HepG2 (cell line): Measurements from ENCODE around the gene PRIMPOL. TPM values are rescaled to one million over a fixed set of nuclear protein-coding genes. Genes with fewer than 3 reads are reported as not detected.

Experiments
- GABPA ChIP-seq, 2 experiments: IDR thresholded peaks; 2 replicates each; pipeline ENCODE4 v1.6.1; 2011 to 2016; ENCODE audit warnings: low read depth in 2 of 2, low read length in 1 of 2, missing biosample characterization in 1 of 2, missing genetic modification characterization in 1 of 2
- GFI1 ChIP-seq: sonication (generic); formaldehyde crosslinking; IDR thresholded peaks from 2 replicates; pipeline ENCODE4 v1.5.0; 2020; ENCODE audit warnings: missing genetic modification reagents, mild to moderate bottlenecking, borderline replicate concordance
- GPN1 ChIP-seq: sonication (generic); formaldehyde crosslinking; IDR thresholded peaks from 2 replicates; pipeline ENCODE4 v1.5.1; 2020; ENCODE audit warnings: missing genetic modification reagents, borderline replicate concordance
- MAF1 ChIP-seq: sonication (generic); formaldehyde crosslinking; IDR thresholded peaks from 2 replicates; pipeline ENCODE4 v1.5.0; 2020; ENCODE audit warnings: missing genetic modification reagents, borderline replicate concordance
- NONO ChIP-seq, 2 experiments: fragments of 450-650 bp in 1 of 2; sonication (generic) in 1 of 2; formaldehyde crosslinking in 1 of 2; IDR thresholded peaks in 1 of 2; conservative IDR thresholded peaks in 1 of 2; 2 replicates each; pipeline versions ENCODE4 v1.6.1 to v1.8.0; 2017 to 2022; ENCODE audit warnings: mild to moderate bottlenecking in 1 of 2, missing genetic modification reagents in 1 of 2, moderate library complexity in 1 of 2
- SNAPC4 ChIP-seq: sonication (generic); formaldehyde crosslinking; IDR thresholded peaks from 2 replicates; pipeline ENCODE4 v1.4.0; 2020; ENCODE audit warnings: mild to moderate bottlenecking, missing genetic modification reagents
- ZFP41 ChIP-seq: sonication (generic); formaldehyde crosslinking; IDR thresholded peaks from 2 replicates; pipeline ENCODE4 v1.4.0; 2020; ENCODE audit warnings: mild to moderate bottlenecking, missing genetic modification reagents, borderline replicate concordance
- ZNF124 ChIP-seq: sonication (generic); formaldehyde crosslinking; IDR thresholded peaks from 2 replicates; pipeline ENCODE4 v1.4.0; 2020; ENCODE audit warnings: missing genetic modification reagents
- ZNF350 ChIP-seq: sonication (generic); formaldehyde crosslinking; IDR thresholded peaks from 2 replicates; pipeline ENCODE4 v1.4.0; 2020; ENCODE audit warnings: mild to moderate bottlenecking, low read depth, missing genetic modification reagents, borderline replicate concordance
- ZNF703 ChIP-seq: sonication (generic); formaldehyde crosslinking; IDR thresholded peaks from 2 replicates; pipeline ENCODE4 v1.5.1; 2020; ENCODE audit warnings: missing genetic modification reagents, mild to moderate bottlenecking, moderate library complexity, borderline replicate concordance
- ZNF709 ChIP-seq: sonication (generic); formaldehyde crosslinking; IDR thresholded peaks from 2 replicates; pipeline ENCODE4 v1.5.0; 2020; ENCODE audit warnings: mild to moderate bottlenecking, missing genetic modification reagents
- ZNF747 ChIP-seq: sonication (generic); formaldehyde crosslinking; IDR thresholded peaks from 2 replicates; pipeline ENCODE4 v1.8.1; 2023; ENCODE audit warnings: missing genetic modification reagents, mild to moderate bottlenecking, borderline replicate concordance
- polyA plus RNA-seq, 8 experiments: library from polyadenylated mRNA; depleted of rRNA in 3 of 8; stranded (reverse) in 7 of 8; unstranded in 1 of 8; fragments of >200 nt; fragmentation: Illumina TruSeq in 4 of 8; extraction: Trizol in 4 of 8; gene quantifications; 2 replicates each; pipeline versions ENCODE4 v1.2.1 to v1.2.3, GENCODE V29; 2011 to 2016; ENCODE audit warnings: low read depth in 4 of 8, missing spikeins in 1 of 8, mixed read lengths in 1 of 8; ENCODE audit not compliant: insufficient read depth in 1 of 8
- total RNA-seq, 5 experiments: library from RNA; depleted of rRNA; stranded (reverse); fragments of >200 nt; fragmentation: Illumina TruSeq; extraction: Trizol; gene quantifications; 2 replicates each; pipeline ENCODE4 v1.2.3, GENCODE V29; 2016; ENCODE audit warnings: low read depth in 1 of 5
- TF ChIP-seq, protein P1 (sequence below): IDR thresholded peaks from 2 replicates; pipeline ENCODE4 v1.6.1; 2016; ENCODE audit warnings: low read depth, borderline replicate concordance
- TF ChIP-seq, protein P2 (sequence below): IDR thresholded peaks from 2 replicates; pipeline ENCODE4 v1.6.1; 2016; ENCODE audit warnings: low read depth, missing genetic modification reagents, missing compliant biosample characterization

PRIMPOL gene
- total and polyA plus RNA-seq, 2 of the 13 experiments (the other 11 are each of a cell fraction or from before 2014, with no cell fraction given), result 7.3 to 11.0 TPM

DNA sequence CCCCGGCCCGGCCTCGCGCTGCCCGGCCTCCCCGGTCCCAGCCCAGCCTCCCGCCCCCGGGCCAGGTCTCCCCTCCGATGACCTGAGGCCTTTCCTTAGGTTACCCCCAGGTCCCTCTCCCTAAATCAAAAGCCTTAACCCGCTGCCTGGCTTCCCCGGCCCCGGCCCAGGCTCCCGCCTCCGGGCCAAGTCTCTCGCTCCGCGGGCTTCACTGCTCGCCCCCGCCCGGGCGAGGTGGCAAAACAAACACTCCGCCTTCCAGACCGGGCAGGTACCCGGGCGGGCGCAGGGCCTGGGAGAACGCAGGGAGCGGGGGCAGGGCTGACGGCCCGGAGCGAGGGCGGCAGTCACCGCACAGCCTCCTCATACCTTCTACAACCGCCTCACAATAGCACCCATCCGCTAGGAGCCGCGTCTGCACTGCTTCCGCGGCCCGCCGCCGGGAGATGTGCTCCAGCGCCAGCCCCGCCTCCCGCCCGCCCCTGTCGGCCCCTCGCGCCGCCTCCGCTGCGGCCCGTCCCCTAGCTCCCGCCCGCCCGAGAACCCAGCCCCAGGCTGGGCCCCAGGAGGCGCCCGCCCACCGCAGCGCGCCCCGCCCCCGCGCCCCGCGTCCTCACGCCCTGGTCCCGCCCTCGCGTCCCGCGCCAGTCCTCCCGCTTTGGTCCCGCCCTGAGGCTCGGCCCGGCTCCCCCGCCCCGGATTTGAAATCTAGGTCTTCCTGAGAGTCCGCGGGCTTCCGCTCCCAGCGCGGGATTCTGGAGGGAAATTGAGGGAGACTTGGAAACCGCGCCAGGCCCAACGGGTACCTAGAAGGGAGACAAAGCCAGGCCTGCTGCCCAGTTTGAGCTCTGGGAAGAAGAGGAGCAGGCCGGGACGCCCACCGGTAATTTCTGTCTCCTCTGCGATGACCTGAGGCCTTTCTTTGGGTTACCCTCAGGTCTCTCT is at the start of gene PRIMPOL, which contains the start of gene CASP3 (continued):
- TF ChIP-seq GPN1 (CRISPR knock-in tag) (no peak), SNAPC4 (CRISPR knock-in tag) (0 out of 2 replicates have a peak, but pooled peaks have one; percentile 19), NONO (IDR thresholded peaks at IDR 0.05) (no peak), NONO (CRISPR knock-in tag; conservative IDR thresholded peaks at IDR 0.05) (no peak), ZFP41 (CRISPR knock-in tag) (no peak), MAF1 (CRISPR knock-in tag) (0 out of 2 replicates have a peak, but pooled peaks have one; percentile 41), ZNF709 (CRISPR knock-in tag) (no peak; the same call in 1 of the 2 replicates), GABPA (IDR thresholded peaks at IDR 0.05; ENCODE audit: low read depth, low read length) (peak; percentile 46), GABPA (CRISPR knock-in tag; IDR thresholded peaks at IDR 0.05; ENCODE audit: low read depth) (peak; percentile 82), ZNF747 (CRISPR knock-in tag) (peak; percentile 34; the same call in 1 of the 2 replicates), ZNF350 (0 out of 2 replicates have a peak, but pooled peaks have one; percentile 20), ZNF124 (CRISPR knock-in tag) (0 out of 2 replicates have a peak, but pooled peaks have one; percentile 19), GFI1 (CRISPR knock-in tag) (no peak; the same call in 1 of the 2 replicates), ZNF703 (CRISPR knock-in tag) (no peak)
- TF ChIP-seq, protein P1, sequence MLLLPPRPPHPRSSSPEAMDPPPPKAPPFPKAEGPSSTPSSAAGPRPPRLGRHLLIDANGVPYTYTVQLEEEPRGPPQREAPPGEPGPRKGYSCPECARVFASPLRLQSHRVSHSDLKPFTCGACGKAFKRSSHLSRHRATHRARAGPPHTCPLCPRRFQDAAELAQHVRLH (CRISPR knock-in tag), result no peak
- TF ChIP-seq, protein P2, sequence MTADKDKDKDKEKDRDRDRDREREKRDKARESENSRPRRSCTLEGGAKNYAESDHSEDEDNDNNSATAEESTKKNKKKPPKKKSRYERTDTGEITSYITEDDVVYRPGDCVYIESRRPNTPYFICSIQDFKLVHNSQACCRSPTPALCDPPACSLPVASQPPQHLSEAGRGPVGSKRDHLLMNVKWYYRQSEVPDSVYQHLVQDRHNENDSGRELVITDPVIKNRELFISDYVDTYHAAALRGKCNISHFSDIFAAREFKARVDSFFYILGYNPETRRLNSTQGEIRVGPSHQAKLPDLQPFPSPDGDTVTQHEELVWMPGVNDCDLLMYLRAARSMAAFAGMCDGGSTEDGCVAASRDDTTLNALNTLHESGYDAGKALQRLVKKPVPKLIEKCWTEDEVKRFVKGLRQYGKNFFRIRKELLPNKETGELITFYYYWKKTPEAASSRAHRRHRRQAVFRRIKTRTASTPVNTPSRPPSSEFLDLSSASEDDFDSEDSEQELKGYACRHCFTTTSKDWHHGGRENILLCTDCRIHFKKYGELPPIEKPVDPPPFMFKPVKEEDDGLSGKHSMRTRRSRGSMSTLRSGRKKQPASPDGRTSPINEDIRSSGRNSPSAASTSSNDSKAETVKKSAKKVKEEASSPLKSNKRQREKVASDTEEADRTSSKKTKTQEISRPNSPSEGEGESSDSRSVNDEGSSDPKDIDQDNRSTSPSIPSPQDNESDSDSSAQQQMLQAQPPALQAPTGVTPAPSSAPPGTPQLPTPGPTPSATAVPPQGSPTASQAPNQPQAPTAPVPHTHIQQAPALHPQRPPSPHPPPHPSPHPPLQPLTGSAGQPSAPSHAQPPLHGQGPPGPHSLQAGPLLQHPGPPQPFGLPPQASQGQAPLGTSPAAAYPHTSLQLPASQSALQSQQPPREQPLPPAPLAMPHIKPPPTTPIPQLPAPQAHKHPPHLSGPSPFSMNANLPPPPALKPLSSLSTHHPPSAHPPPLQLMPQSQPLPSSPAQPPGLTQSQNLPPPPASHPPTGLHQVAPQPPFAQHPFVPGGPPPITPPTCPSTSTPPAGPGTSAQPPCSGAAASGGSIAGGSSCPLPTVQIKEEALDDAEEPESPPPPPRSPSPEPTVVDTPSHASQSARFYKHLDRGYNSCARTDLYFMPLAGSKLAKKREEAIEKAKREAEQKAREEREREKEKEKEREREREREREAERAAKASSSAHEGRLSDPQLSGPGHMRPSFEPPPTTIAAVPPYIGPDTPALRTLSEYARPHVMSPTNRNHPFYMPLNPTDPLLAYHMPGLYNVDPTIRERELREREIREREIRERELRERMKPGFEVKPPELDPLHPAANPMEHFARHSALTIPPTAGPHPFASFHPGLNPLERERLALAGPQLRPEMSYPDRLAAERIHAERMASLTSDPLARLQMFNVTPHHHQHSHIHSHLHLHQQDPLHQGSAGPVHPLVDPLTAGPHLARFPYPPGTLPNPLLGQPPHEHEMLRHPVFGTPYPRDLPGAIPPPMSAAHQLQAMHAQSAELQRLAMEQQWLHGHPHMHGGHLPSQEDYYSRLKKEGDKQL (CRISPR knock-in tag), result no peak
